8988T (cell line): ENCODE measurements around the gene ZC3H10.
"Not testable (repeated sequence)": the region's sequence is repeated elsewhere in the genome, so short reads cannot be mapped to it uniquely, and the experiment has no call there.

ENCODE experiments used
- DNase-seq: peaks from one replicate; pipeline ENCODE4 v3.0.0; 2011

Gene ZC3H10

GRCh38 chr12:56156464-56157200 lies 38.6 kb downstream of the ZC3H10 start:
- DNase-seq, result not testable (repeated sequence)

DNA sequence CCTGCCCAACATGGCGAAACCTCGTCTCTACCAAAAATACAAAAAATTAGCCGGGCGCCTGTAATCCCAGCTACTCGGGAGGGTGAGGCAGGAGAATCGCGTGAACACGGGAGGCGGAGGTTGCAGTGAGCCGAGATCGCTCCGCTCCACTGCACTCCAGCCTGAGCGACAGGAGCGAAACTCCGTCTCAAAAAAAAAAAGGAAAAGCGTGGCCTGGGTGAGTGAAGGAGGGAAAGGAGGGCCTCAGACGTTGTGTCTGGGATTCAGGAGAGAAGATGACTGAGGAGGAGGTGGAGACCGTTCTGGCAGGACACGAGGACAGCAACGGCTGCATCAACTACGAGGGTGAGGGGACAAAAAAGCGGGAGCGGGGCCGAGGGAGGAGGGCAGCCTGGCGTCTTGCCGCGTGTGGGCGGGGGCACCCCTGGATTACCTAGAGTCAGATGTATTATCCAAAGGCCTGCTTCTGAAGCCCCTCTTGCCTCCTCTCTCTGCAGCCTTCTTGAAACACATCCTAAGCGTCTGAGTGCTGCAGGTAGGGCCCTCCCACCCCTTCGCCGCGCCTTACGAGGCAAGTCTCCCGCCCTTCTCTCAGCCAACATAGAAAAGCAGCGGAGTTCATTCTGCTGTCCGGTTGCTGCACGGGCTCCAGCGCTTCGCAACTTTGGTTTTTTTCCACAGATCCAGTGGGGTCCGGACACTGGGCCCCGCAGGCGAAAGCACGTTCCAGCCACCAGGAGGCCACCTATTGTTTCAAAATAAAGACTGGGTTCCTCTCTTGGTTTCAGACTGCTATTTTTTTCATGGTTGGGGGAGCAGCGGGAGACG lies 39.3 kb downstream of the ZC3H10 start:
- DNase-seq, result peak; percentile 80

GRCh38 chr12:56158029-56158925 lies 40.2 kb downstream of the ZC3H10 start, which contains the start of gene MYL6:
TSS of gene MYL6 (plus strand) at chr12:56158359. CDS start at chr12:56158402, 43 bp downstream.
- peak; percentile 87 for DNase-seq

- DNase-seq, result no peak
These were observed 40.9 kb downstream of the ZC3H10 start for GRCh38 chr12:56158926-56159461.

GRCh38 chr12:56159482-56160192 lies 41.6 kb downstream of the ZC3H10 start:
- DNase-seq, result no peak

GRCh38 chr12:56160193-56160763 lies 42.2 kb downstream of the ZC3H10 start:
- no peak for DNase-seq

GRCh38 chr12:56160894-56161689 lies 43.0 kb downstream of the ZC3H10 start:
- no peak for DNase-seq

- no peak for DNase-seq
These were observed 43.8 kb downstream of the ZC3H10 start for GRCh38 chr12:56161690-56162351.

- DNase-seq, result no peak
These were observed 44.6 kb downstream of the ZC3H10 start for GRCh38 chr12:56162468-56163290.

DNA sequence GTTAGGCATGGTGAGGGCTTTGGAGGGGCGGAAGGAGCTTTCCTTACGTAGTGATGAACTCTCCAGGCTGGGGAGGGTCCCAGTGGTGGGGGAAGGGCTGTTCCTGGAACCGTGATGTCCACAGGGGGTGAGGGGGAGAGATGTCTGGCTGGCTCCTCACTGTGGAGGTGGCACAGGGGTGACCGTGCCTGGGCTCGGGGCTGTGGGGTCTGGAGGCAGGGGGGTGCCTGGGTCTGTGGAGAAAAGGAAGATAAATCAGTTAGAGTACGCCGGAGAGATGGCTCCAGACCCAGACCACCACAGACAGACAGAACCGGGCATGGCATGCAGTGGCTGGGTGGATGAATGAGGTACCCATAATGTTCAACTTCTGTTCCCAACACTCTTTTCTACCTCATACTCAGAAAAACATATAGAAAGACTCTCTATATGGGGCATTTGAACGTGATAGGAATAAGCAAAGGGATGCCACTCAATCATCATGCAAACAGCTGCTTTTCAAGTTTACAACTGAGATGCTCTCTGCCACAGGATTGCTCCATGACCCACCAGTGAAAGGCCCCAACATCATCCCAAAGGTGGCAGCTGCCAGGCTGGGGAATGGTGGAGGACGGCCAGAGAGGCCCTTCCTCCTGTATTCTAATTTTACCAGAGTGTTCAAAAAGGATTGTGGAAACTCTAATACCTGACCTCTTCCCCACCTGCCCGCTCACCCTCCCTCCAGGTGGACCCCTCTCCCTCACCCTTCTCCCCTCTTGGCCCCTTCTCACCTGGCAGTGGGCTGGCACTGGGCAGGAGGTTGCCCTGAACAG lies 45.7 kb downstream of the ZC3H10 start:
- no peak for DNase-seq

DNA sequence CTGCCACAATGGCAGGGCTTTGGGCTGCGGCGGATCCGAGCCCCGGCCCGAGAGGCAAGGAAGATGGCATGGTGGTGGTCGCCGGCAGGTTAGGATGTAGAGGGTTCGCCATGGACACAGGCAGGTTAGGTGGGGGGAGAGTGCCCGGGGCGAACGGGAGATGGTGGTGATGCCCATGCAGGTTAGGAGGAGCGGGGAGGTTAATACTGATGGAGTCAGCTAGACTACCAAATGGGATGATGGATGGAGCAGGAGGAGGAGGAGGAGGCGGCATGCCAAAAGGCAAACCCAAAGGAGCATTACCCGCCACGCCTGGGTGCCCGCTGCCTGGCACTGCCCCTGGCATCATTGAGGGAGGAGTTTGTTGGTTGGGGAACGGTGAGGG lies 46.3 kb downstream of the ZC3H10 start:
- DNase-seq, result no peak

- no peak for DNase-seq
These were observed 47.3 kb downstream of the ZC3H10 start for GRCh38 chr12:56165369-56165768.

DNA sequence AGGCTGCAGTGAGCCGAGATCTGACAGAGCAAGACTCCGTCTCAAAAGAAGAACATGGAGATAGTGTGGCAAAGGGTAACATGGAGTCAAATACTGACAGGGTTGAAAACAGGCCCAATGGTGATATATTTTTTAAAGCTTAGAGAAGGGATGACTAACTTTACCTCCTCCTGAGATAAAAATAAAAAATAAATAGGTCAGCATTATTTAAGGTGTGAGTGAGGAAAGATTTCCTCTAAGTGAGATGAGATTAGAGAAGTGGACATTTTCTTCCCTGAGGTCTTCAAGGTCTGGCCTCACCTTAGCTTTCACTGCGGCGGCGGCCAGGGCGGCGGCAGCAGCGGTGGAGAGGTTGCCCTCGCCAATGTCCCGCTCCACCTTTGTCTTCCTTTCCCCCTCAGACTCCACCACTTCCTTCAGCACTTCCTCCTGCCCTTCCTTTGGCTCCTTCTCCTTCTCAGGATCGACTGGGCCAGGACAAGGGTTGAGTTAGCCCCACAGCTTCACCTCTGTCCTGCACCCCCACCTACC lies 51.2 kb downstream of the ZC3H10 start:
- no peak for DNase-seq

GRCh38 chr12:56172839-56173238 lies 54.8 kb downstream of the ZC3H10 start:
- DNase-seq, result no peak
